Hematopoietic multipotent progenitor cell treated with erythropoietin and hydrocortisone succinate and interleukin-3 and kit ligand, for 4 days (in vitro differentiated cells): ENCODE results near the gene B4GALT5.
"Not testable (repeated sequence)": the region's sequence is repeated elsewhere in the genome, so short reads cannot be mapped to it uniquely, and the experiment has no call there.

Experiments used
- DNase-seq: peaks from one replicate; pipeline ENCODE4 v3.0.0-alpha.2; 2015

The B4GALT5 gene

DNA sequence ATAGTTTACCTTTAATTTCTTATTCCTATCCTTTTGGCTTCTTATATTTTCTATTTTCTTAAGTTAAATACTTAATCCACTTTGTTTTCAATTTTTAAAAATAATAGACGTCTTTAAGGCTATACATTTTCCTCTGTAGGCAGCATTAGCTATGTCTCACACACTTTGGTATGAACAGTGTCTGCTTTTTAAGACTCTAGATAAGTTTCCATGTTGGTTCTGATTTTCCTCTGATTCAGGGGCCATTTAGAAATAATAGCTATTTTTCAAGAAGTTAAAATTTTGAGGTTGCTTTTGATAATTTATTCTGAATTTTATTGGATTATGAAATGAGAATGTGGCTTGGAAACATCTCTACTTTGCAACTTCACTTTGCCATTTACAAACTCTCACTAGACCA is 91.4 kb downstream of the B4GALT5 start:
- no peak for DNase-seq

GRCh38 chr20:49620364-49621240 is 93.1 kb downstream of the B4GALT5 start:
- no peak for DNase-seq

GRCh38 chr20:49619113-49620048 is 94.3 kb downstream of the B4GALT5 start:
- DNase-seq: no peak

GRCh38 chr20:49618289-49618688 is 95.4 kb downstream of the B4GALT5 start:
- no peak for DNase-seq

GRCh38 chr20:49617394-49617793 is 96.3 kb downstream of the B4GALT5 start:
- not testable (repeated sequence) for DNase-seq

- no peak for DNase-seq
These were observed 97.3 kb downstream of the B4GALT5 start for GRCh38 chr20:49616154-49617007.

DNA sequence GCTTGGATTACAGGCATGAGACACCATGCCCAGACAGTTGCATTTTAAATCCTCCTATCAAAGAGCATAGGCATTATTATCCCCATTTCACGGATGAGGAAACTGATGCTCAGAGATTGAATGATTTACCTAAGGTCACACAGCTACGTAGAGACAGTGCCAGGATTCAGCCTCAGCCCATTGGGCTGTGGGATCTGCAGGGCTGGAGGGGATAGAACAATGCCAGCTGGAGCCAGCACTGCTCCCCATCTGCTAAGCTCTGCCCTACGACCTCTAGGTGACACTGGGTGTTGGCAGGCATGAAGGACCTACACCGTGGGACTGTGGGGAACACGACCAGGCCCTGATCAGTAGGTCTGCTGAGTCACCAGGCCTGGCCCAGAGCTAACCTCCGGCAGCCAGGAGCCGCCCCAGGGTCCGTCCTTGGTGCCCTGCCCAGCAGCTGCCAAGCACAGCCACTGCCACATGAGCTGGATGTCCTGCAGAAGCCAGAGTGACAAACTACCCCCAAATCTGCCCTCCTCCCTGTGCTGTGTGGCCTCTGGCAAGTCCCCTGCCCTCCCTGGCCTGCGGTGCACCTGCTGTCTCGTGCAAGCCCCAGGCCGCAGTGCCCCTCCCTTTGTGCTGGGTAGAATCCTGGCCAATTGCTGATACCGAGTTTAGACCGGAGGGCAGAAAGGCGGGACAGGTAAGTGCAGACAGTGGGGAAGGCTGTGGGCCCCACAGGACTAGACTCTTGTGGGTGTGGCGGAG is 98.1 kb downstream of the B4GALT5 start:
- DNase-seq: peak; percentile 43

- not testable (repeated sequence) for DNase-seq
These were observed 98.7 kb downstream of the B4GALT5 start for GRCh38 chr20:49615051-49615400.

DNA sequence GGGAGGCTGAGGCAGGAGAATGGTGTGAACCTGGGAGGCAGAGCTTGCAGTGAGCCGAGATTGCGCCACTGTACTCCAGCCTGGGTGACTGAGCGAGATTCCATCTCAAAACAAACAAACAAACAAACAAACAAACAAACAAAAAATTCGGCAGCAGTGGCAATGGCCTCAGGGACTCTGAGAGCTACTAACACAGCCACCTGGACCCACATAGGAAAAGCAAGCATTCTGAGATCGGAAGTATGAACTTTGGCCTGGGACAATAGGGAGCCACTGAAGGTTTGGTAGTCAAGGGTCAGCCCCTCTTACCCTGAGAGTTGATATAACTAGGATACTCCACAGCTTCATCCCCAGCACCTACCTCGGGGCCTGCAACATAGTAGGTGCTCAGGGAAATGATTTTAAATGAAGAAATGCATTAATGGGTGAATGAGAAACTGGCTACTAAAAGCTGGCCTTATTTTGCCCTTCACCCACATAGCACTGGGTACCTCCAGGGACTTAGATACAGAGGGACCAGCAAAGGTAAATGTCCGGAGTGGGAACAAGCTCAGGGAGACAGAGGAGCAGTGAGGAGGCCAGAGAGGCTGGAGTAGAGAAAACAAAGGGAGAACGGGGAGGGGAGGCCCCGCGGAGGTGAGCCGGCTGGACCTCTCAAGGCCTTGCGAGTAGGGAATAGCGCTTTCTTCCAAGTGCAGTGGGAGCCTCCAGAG is 99.2 kb downstream of the B4GALT5 start:
- DNase-seq: no peak

DNA sequence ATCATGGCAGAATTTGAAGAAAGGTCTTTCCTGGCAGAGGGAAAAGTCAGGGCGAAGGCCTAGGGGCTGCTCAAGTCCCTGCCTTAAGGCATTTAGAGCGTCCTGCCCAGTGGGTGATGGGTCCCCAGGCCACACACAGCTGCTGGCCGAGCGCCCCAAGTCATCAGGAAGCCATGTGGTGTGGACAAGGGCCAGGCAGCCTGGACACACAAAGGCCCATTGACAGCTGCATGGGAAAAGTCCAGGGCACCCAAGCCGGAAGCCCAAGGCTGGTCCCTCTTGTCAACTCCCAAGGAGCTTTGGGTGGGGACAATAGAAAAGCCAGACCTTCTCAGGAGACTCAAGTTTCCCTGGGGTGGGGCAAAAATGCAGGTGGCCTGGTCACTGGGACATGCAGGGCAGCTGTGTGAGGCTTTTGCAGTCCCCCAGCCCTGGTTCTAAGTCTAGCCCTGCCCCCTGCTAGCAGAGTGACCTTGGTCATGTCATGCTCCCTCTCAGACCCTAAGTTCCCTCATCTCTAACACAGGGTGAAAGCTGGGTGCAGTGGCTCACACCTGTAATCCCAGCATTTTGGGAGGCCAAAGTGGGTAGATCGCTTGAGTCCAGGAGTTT is 101.4 kb downstream of the B4GALT5 start:
- DNase-seq: no peak

GRCh38 chr20:49611539-49612126 is 102.0 kb downstream of the B4GALT5 start:
- not testable (repeated sequence) for DNase-seq

DNA sequence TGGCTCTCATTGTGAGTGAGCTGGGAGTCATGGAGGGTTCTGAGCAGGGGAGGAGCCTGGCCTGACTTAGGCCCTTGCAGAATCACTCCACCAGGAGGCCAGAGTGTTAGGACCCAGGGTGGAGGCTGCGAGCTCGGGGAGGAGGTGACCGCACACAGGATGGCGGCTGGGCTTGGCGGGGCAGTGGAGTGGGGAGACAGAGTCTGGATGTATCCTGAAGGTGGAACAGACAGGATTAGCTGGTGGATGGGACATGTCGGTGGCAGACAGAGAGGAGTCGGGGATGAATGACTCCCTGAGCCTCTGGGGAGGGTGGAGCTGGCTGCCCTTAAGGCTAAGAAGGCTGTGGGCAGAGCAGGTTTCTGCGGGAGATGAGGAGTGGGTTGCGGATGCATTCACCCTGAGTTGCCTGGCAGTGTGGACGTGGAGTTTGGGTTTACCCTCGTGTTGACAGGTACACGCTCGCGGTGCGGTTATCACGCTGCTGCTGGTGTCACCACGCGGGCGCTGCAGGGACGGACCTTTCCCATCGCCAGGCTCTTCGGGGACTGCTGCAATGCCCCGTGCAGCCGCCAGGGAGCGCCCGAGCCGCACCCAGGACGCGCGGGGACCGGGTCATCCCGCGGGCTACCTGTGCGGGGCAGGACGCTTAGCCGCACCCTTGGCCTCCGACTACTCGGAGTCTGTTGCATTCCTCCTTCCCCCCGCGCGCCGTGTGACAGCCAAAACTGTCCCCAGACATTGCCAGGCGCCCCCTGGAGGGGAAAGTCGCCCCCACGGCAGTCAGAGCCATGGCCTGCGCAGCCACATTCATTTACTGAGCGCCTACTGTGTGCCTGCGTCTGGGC is 102.8 kb downstream of the B4GALT5 start:
- DNase-seq: peak; percentile 85

DNA sequence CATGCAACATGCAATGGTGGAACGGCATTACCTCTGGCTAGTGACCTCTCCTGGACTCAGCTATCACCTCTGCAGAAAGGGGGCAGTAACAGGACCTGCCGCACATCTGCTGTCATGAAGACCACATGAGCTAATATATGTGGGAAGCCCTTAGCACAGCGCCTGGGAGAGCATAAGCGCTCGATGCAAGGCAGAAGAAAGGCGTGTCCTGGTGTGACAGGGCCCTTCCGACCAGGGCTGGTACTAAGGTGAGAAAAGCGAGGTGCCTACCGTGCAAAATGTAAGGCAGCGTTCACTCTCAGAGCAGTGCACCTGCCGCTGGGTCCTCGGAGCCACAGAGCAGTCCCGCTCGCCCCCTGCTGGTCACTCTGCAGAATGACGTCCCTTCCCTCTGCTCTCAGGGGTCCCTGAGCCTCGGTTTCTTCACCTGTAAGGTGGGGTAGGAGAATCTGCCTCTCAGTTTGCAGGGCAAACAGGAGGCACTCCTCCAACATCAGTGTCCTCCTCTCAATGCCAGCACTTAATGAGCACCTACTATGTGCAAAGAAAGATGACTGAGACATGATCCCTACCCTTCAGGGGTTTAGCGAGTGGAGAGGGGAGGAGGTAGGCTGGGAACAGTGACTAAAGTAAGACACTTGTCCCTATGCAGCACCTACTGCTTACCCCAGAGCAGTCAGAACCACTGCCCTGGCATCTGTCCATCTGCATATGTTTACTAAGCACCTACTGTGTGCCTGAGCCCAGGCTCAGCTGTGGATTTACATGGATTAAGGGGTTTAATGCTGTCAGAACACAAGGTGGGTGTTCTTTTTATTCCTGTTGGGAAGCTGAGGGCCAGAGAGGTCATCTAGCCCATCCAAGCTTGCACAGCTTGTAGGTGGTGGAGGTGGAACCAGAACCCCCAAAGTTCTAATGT is 104.7 kb downstream of the B4GALT5 start:
- DNase-seq: peak; percentile 77

DNA sequence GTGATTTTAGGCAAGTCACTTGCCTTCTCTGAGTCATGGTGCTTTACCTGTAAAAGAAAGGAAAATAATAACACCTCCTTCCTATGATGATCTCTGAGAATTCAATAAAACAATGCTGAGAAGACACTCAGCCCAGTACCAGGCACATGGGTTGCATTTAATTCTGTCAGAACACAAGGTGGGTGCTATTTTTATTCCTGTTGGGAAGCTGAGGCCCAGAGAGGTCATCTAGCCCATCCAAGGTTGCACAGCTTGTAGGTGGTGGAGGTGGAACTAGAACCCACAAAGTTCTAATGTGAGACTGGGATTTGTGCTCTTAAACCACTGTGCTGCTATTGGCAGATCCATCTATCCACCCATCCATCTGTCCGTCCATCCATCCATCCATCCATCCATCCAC is 106.1 kb downstream of the B4GALT5 start:
- DNase-seq: no peak

GRCh38 chr20:49603209-49603627 is 110.5 kb downstream of the B4GALT5 start:
- peak; percentile 44 for DNase-seq

DNA sequence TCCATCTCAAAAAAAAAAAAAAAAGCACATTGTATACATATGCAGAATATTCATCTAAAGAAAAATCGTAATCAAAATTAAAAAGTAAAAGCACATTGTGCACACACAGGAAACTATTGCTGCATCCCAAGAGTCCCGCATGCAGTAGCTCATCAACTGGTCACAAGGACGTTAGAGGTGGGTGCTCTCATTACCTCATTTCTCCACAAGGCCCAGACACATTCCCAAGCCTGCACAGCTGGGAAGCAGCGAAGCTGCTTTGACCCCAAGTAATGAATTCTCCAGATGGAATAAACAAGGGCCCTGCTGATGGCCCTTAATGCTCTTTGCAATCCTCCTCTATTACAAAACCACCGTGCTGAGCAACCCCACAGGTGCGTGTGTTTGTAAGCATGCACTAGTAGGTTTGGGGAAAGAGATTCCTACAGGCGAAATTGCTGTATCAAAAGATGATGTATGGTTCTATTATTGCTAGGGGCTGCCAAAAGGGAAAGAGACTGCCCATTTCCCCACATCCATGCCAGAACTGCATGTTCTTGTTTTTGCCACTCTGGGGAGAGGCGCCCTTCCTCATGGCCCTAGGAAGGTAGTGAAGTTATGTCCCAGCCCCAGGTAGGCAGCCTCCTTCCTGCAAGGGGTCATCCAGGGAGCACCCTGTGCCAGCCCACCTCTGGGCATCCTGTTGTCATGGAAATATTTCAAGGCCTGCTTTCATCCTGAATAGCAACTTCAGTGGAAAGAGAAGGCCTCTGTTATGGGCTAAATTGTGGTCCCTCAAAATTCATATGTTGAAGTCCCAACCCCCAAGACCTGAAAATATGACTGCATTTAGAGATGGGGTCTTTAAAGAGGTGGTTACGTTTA is 111.1 kb downstream of the B4GALT5 start:
- no peak for DNase-seq
